ENCODE measurements around the gene PEA15. TPM values are rescaled to one million over a fixed set of nuclear protein-coding genes. Genes with fewer than 3 reads are reported as not detected.

PEA15 gene
- total RNA-seq, 1 donor from 2014 or later, result 44.5 TPM

- FAIRE-seq, result no peak
- TF ChIP-seq CTCF (IDR thresholded peaks at IDR 0.05; ENCODE audit: insufficient read depth, low read length, severe bottlenecking), result no peak
- Histone ChIP-seq H3K4me3 (ENCODE audit: low read depth, low read length) (no peak overlapping the region), H3K27me3 (ENCODE audit: control insufficient read depth, insufficient read depth, low read length) (no peaks in the 10 kb centered on the region), H3K36me3 (ENCODE audit: control insufficient read depth, insufficient read depth, low read length) (peaks cover 2% of the 10 kb centered on the region)
- no peak for DNase-seq (ENCODE audit: low read depth)
These were observed 50.7 kb downstream of the PEA15 start for GRCh38 chr1:160255781-160256300.

- TF ChIP-seq CTCF (IDR thresholded peaks at IDR 0.05; ENCODE audit: insufficient read depth, low read length, severe bottlenecking), result no peak
- Histone ChIP-seq H3K36me3 (ENCODE audit: control insufficient read depth, insufficient read depth, low read length) (no peaks in the 10 kb centered on the region), H3K27me3 (ENCODE audit: control insufficient read depth, insufficient read depth, low read length) (no peaks in the 10 kb centered on the region), H3K4me3 (ENCODE audit: low read depth, low read length) (no peak overlapping the region)
- FAIRE-seq (no peak), DNase-seq (ENCODE audit: low read depth) (peak; percentile 87)
These were observed 51.3 kb downstream of the PEA15 start for GRCh38 chr1:160256396-160257046.

GRCh38 chr1:160257411-160258015 lies 52.3 kb downstream of the PEA15 start:
- no peak for TF ChIP-seq CTCF (IDR thresholded peaks at IDR 0.05; ENCODE audit: insufficient read depth, low read length, severe bottlenecking)
- DNase-seq (ENCODE audit: low read depth), result no peak
- H3K27me3 ChIP-seq (ENCODE audit: control insufficient read depth, insufficient read depth, low read length), result no peaks in the 10 kb centered on the region
- H3K36me3 ChIP-seq (ENCODE audit: control insufficient read depth, insufficient read depth, low read length), result no peaks in the 10 kb centered on the region
- no peak for FAIRE-seq
- H3K4me3 ChIP-seq (ENCODE audit: low read depth, low read length), result no peak overlapping the region

GRCh38 chr1:160258177-160258798 lies 53.1 kb downstream of the PEA15 start:
- Histone ChIP-seq H3K27me3 (ENCODE audit: control insufficient read depth, insufficient read depth, low read length) (no peaks in the 10 kb centered on the region), H3K4me3 (ENCODE audit: low read depth, low read length) (no peak overlapping the region), H3K36me3 (ENCODE audit: control insufficient read depth, insufficient read depth, low read length) (no peaks in the 10 kb centered on the region)
- no peak for FAIRE-seq
- no peak for TF ChIP-seq CTCF (IDR thresholded peaks at IDR 0.05; ENCODE audit: insufficient read depth, low read length, severe bottlenecking)
- no peak for DNase-seq (ENCODE audit: low read depth)

- Histone ChIP-seq H3K4me3 (ENCODE audit: low read depth, low read length) (no peak overlapping the region), H3K36me3 (ENCODE audit: control insufficient read depth, insufficient read depth, low read length) (no peaks in the 10 kb centered on the region), H3K27me3 (ENCODE audit: control insufficient read depth, insufficient read depth, low read length) (no peaks in the 10 kb centered on the region)
- DNase-seq (ENCODE audit: low read depth) (peak; percentile 31), FAIRE-seq (no peak)
- TF ChIP-seq CTCF (IDR thresholded peaks at IDR 0.05; ENCODE audit: insufficient read depth, low read length, severe bottlenecking), result no peak
These were observed 55.5 kb downstream of the PEA15 start for GRCh38 chr1:160260406-160261382.

Measured in bronchial epithelial cell (primary cell).